ENCODE measurements around the gene CCDC171.

DNA sequence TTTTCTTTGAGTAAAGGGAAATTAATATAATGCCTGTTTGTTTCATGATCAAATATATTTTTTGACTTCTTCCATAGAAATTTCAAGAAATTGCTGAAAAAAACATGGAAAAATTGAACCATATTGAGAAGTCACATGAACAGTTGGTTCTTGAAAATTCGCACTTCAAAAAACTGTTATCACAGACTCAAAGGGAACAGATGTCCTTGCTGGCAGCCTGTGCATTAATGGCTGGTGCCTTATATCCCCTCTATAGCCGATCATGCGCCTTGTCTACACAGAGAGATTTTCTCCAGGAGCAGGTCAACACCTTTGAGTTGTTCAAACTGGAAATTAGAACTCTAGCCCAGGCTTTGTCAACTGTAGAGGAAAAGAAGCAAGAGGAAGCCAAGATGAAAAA is 191.4 kb downstream of the CCDC171 start:
- TF ChIP-seq, protein P1, sequence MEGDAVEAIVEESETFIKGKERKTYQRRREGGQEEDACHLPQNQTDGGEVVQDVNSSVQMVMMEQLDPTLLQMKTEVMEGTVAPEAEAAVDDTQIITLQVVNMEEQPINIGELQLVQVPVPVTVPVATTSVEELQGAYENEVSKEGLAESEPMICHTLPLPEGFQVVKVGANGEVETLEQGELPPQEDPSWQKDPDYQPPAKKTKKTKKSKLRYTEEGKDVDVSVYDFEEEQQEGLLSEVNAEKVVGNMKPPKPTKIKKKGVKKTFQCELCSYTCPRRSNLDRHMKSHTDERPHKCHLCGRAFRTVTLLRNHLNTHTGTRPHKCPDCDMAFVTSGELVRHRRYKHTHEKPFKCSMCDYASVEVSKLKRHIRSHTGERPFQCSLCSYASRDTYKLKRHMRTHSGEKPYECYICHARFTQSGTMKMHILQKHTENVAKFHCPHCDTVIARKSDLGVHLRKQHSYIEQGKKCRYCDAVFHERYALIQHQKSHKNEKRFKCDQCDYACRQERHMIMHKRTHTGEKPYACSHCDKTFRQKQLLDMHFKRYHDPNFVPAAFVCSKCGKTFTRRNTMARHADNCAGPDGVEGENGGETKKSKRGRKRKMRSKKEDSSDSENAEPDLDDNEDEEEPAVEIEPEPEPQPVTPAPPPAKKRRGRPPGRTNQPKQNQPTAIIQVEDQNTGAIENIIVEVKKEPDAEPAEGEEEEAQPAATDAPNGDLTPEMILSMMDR (IDR thresholded peaks at IDR 0.05): no peak
- TF ChIP-seq POLR2A (IDR thresholded peaks at IDR 0.05): no peak
